HL-60 (cell line): ENCODE measurements around the gene RHBDD1.

Experiments
- POLR2AphosphoS5 ChIP-seq: IDR thresholded peaks from 2 replicates; pipeline ENCODE4 v1.6.1; 2012; ENCODE audit warnings: low read depth
- TF ChIP-seq, protein P1 (sequence below): IDR thresholded peaks from one replicate; pipeline ENCODE4 v1.5.1; 2011; ENCODE audit warnings: low read length, control low read depth, inconsistent platforms; ENCODE audit not compliant: insufficient read depth

GRCh38 chr2:226934546-226935201 is 98.8 kb downstream of the RHBDD1 start:
- TF ChIP-seq, protein P1, sequence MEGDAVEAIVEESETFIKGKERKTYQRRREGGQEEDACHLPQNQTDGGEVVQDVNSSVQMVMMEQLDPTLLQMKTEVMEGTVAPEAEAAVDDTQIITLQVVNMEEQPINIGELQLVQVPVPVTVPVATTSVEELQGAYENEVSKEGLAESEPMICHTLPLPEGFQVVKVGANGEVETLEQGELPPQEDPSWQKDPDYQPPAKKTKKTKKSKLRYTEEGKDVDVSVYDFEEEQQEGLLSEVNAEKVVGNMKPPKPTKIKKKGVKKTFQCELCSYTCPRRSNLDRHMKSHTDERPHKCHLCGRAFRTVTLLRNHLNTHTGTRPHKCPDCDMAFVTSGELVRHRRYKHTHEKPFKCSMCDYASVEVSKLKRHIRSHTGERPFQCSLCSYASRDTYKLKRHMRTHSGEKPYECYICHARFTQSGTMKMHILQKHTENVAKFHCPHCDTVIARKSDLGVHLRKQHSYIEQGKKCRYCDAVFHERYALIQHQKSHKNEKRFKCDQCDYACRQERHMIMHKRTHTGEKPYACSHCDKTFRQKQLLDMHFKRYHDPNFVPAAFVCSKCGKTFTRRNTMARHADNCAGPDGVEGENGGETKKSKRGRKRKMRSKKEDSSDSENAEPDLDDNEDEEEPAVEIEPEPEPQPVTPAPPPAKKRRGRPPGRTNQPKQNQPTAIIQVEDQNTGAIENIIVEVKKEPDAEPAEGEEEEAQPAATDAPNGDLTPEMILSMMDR: no peak
- TF ChIP-seq POLR2AphosphoS5: no peak
